ENCODE data around the gene DDR1. TPM values are rescaled to one million over a fixed set of nuclear protein-coding genes. Genes with fewer than 3 reads are reported as not detected.

Gene DDR1
- total RNA-seq, 2 donors from 2014 or later: 140 to 151 TPM

DNA sequence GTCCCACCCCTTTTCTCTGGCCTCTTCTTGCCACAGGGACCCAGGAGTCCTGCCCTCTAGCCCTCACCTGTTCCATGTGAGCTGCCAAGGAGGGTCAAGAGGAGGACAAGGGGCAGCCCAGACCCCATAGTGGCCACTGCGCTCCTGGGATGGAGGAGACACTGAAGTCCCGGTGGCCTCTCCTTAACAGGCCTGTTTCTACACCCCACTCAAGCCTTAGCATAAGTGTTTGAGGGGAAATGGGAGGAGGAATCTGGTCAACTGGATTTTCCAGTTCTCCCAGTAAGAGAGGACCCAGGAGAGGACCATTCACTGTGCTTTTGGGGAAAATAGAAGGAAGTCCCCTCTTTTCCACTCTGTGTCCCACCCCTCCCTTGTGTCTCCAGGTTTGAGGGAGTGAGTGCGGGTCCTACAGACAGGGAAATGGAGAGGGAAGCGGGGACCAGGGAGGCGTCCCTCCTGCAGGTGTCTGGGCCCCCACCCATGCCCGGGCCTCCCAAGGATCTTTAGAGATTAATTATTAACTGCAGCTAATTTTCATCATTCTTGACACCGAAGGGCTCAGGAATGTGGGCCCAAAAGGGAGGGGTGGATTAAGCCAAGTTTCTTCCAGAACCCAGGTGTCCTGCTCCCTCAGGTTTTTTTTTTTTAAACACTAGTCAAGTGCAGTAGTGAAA is 47.8 kb downstream of the DDR1 start, which contains the start of gene SFTA2:
SFTA2 (minus strand) TSS at position 202 of the 677 bp plus-strand sequence; CDS start at position 128, 74 bp downstream.
- no peak within 1 kb of the TSS for H3K4me3 Mint-ChIP-seq
- Histone ChIP-seq H3K27me3 (ENCODE audit: control insufficient read depth, insufficient read depth, low read length, poor library complexity, severe bottlenecking) (no peaks in the 10 kb centered on the region), H3K36me3 (ENCODE audit: control insufficient read depth, insufficient read depth, low read length) (peaks cover 17% of the 10 kb centered on the region), H3K9ac (ENCODE audit: extremely low read depth, low read length, poor library complexity, severe bottlenecking) (no peak within 1 kb of the TSS), H3K4me3 (ENCODE audit: low read length) (no peak within 1 kb of the TSS), H3K4me1 (ENCODE audit: control insufficient read depth, insufficient read depth, low read length) (no peaks in the 10 kb centered on the region), H3K9me3 (ENCODE audit: control insufficient read depth, low read length) (peaks cover 12% of the 10 kb centered on the region), H3K27ac (ENCODE audit: low read depth, low read length) (no peak within 1 kb of the TSS)
- no peak for DNase-seq
- TF ChIP-seq, protein P1, sequence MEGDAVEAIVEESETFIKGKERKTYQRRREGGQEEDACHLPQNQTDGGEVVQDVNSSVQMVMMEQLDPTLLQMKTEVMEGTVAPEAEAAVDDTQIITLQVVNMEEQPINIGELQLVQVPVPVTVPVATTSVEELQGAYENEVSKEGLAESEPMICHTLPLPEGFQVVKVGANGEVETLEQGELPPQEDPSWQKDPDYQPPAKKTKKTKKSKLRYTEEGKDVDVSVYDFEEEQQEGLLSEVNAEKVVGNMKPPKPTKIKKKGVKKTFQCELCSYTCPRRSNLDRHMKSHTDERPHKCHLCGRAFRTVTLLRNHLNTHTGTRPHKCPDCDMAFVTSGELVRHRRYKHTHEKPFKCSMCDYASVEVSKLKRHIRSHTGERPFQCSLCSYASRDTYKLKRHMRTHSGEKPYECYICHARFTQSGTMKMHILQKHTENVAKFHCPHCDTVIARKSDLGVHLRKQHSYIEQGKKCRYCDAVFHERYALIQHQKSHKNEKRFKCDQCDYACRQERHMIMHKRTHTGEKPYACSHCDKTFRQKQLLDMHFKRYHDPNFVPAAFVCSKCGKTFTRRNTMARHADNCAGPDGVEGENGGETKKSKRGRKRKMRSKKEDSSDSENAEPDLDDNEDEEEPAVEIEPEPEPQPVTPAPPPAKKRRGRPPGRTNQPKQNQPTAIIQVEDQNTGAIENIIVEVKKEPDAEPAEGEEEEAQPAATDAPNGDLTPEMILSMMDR (conservative IDR thresholded peaks at IDR 0.05): no peak
- 93% methylated on average over 7 of the region's 7 CpGs; no CpG with 5 or more reads in 1 of the 2 experiments for WGBS, 2 experiments (ENCODE audit: insufficient coverage in 1 of 2, insufficient read length in 1 of 2)
- no peak within 1 kb of the TSS for H3K27ac Mint-ChIP-seq
- peaks cover 13% of the 10 kb centered on the region for H3K9me3 Mint-ChIP-seq
- H3K27me3 Mint-ChIP-seq (ENCODE audit: insufficient read depth): no peaks in the 10 kb centered on the region
- H3K4me1 Mint-ChIP-seq: no peaks in the 10 kb centered on the region
- peaks cover 21% of the 10 kb centered on the region for H3K36me3 Mint-ChIP-seq (ENCODE audit: low read depth)

DNA sequence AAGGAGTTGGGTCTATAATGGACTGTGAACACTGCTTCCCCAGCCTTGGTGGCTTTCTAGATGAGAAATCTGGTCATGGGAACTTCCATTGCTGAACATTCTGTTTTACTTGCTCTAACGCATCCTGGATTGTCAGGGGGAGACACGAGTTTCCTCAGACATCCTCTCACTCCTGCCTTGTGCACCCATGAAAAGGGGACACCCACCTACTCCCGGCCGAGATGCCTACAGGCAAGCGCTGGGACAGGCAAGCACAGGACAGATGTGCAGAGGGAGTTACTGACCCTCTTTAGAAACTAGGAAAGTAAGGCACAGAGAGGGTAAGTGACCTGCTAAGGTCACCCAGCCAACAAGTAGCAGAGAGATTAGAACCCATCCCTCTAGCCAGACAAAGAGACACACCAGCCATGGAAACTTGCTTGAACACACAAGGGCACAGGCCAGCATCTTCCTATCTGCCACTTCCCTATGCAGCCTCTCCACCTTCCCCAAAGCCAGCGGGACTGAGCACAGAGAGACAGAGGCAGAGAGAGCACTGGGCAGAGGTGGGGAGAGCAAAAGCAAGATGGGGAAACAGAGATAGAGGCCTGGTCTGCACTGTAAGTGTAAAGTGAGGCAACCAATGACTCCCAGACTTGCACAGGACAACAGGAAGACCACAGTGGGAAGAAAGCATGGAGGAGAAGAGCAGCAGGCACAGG is 48.5 kb downstream of the DDR1 start:
- Mint-ChIP-seq H3K27me3 (ENCODE audit: insufficient read depth) (no peaks in the 10 kb centered on the region), H3K9me3 (peaks cover 13% of the 10 kb centered on the region), H3K27ac (no peak overlapping the region), H3K4me3 (no peak overlapping the region), H3K36me3 (ENCODE audit: low read depth) (peaks cover 16% of the 10 kb centered on the region), H3K4me1 (no peaks in the 10 kb centered on the region)
- H3K4me3 ChIP-seq (ENCODE audit: low read length): no peak overlapping the region
- 93 to 94% methylated on average over 5 to 6 of the region's 6 CpGs for WGBS, 2 experiments (ENCODE audit: insufficient coverage in 1 of 2, insufficient read length in 1 of 2)
- H3K4me1 ChIP-seq (ENCODE audit: control insufficient read depth, insufficient read depth, low read length): no peaks in the 10 kb centered on the region
- H3K27me3 ChIP-seq (ENCODE audit: control insufficient read depth, insufficient read depth, low read length, poor library complexity, severe bottlenecking): no peaks in the 10 kb centered on the region
- H3K9ac ChIP-seq (ENCODE audit: extremely low read depth, low read length, poor library complexity, severe bottlenecking): no peak overlapping the region
- H3K36me3 ChIP-seq (ENCODE audit: control insufficient read depth, insufficient read depth, low read length): peaks cover 13% of the 10 kb centered on the region
- no peak for DNase-seq
- TF ChIP-seq, protein P1 (conservative IDR thresholded peaks at IDR 0.05): no peak
- H3K27ac ChIP-seq (ENCODE audit: low read depth, low read length): no peak overlapping the region
- H3K9me3 ChIP-seq (ENCODE audit: control insufficient read depth, low read length): peaks cover 12% of the 10 kb centered on the region

DNA sequence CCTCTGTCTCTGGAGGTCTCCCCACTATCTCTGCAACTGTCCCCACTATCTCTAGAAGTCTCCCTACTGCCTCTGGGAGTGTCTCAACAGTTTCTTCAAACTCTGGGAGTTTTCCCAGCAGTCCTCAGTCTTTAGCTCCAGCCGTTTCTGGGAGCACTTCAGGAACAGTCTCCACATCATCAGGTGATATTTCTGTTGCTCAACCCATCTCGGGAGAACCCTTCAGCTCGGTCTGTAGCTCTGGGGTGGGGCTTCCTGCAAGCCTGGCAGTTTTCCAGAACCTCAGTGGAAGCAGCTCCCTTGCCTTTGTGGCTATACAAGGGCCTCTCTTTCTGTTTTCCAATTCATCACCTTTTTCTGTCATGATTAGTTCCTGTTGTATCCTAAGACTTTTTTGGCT is 50.7 kb downstream of the DDR1 start:
- no peak overlapping the region for H3K27ac ChIP-seq (ENCODE audit: low read depth, low read length)
- 73 to 82% methylated on average over 3 of the region's 3 CpGs for WGBS, 2 experiments (ENCODE audit: insufficient coverage in 1 of 2, insufficient read length in 1 of 2)
- H3K9me3 ChIP-seq (ENCODE audit: control insufficient read depth, low read length): no peaks in the 10 kb centered on the region
- no peak for DNase-seq
- H3K36me3 ChIP-seq (ENCODE audit: control insufficient read depth, insufficient read depth, low read length): no peaks in the 10 kb centered on the region
- H3K4me3 Mint-ChIP-seq: no peak overlapping the region
- no peaks in the 10 kb centered on the region for H3K27me3 ChIP-seq (ENCODE audit: control insufficient read depth, insufficient read depth, low read length, poor library complexity, severe bottlenecking)
- no peaks in the 10 kb centered on the region for H3K36me3 Mint-ChIP-seq (ENCODE audit: low read depth)
- no peak overlapping the region for H3K4me3 ChIP-seq (ENCODE audit: low read length)
- H3K27me3 Mint-ChIP-seq (ENCODE audit: insufficient read depth): peaks cover 6% of the 10 kb centered on the region
- H3K4me1 ChIP-seq (ENCODE audit: control insufficient read depth, insufficient read depth, low read length): no peaks in the 10 kb centered on the region
- H3K4me1 Mint-ChIP-seq: no peaks in the 10 kb centered on the region
- H3K9me3 Mint-ChIP-seq: no peaks in the 10 kb centered on the region
- no peak overlapping the region for H3K9ac ChIP-seq (ENCODE audit: extremely low read depth, low read length, poor library complexity, severe bottlenecking)
- no peak overlapping the region for H3K27ac Mint-ChIP-seq
- TF ChIP-seq, protein P1 (conservative IDR thresholded peaks at IDR 0.05): no peak
